HG03457 (cell line): ENCODE results near the gene CRHR2.

Source experiments
- ATAC-seq: cut with Tn5 transposase; IDR thresholded peaks from one replicate; pipeline ENCODE4 v1.9.1; 2021; ENCODE audit warnings: moderate number of reproducible peaks; ENCODE audit not compliant: unreplicated experiment

Gene CRHR2

DNA sequence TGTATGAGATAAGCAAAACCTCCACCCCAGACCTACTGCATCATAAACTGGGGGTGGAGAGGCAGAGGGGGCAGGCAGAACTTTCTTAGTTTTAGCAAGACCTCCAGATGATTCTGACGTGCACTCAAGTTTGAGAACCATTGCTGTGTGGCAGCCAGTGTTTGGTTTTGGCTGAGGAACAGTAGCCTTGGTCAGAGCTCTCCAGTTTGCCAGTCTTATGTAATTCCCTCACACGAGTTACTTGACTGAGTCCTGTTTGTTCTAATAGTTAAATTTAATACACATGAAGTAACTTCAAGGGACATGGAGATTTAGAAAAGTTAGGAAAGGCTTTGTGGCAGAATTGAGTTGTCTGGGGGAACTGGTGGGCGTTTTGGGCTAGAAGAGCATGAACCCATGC is 49.0 kb downstream of the CRHR2 start:
- ATAC-seq, result no peak

DNA sequence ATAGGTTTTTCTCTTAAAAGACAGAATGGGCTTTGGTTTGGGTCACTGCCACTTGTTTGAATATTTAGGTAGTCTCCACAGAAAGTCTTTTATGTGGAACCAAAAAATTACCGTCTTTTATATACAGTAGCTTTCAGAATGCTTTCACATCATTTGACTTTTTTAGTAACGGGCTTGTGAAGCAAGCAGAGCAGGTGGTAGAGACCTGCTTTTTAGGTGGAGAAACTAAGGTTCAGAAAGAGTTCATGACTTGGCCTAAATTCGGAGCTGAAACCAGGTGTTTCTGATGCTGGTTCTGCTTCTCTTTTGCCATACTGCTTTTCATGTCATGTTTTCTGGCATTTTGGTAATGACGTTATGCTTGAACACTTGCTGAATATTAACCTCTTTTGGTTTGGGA is 51.3 kb downstream of the CRHR2 start:
- ATAC-seq, result no peak

DNA sequence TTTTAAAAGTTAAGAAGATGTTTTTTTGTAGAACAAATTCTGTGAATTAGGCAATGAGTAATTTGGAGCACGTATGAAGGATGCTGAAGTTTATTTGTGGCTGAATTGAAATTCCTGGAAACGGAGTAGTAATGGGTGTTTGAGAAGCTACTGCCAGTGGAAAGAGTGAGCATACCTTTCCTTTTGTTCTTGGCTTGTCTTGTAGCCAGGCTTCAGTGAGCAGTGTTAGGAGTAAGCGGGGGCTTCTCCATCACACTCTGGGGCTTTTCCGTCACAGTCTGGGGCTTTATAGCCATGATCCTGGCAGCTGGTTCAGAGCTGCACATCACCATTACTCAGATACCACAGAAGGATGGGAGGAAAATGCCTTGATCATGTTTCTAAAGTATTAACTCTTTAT is 55.2 kb downstream of the CRHR2 start:
- no peak for ATAC-seq

DNA sequence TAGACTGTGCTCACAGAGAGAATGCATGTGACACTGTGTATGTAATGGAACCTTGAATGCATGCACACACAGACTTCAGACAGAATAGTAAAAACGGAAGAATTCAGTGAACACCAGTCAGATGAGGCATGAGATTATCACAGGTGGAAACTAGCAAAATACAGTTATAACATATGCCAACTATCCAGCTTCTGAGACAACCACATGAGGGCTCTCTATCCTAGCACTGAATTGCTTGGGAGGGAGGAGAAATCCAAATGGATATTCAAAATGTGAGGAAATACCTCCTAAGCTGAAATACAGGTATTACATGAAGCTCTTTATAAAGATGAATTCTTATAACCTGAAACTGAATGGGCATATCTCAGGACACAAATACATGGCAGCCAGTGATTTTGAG is 57.0 kb downstream of the CRHR2 start:
- no peak for ATAC-seq

DNA sequence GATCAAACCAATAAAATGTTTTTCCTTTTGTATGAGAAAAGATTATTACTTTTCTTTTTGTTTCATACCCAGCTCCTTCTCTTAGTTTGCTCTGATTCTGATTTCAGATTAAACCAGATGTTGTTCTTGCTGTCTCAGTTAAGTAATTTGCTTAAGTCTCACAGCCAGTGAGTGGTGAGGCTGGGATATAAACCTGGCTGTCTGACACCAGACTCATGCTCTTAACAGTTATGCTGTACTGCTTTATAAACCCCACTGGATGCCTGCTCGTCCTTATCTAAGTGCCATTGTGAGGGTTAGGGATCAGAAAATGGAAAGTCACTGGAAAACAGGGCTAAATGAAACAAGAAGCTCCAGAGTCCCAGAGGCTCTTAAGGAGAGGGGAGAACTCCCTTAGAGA is 63.3 kb downstream of the CRHR2 start:
- ATAC-seq, result no peak

DNA sequence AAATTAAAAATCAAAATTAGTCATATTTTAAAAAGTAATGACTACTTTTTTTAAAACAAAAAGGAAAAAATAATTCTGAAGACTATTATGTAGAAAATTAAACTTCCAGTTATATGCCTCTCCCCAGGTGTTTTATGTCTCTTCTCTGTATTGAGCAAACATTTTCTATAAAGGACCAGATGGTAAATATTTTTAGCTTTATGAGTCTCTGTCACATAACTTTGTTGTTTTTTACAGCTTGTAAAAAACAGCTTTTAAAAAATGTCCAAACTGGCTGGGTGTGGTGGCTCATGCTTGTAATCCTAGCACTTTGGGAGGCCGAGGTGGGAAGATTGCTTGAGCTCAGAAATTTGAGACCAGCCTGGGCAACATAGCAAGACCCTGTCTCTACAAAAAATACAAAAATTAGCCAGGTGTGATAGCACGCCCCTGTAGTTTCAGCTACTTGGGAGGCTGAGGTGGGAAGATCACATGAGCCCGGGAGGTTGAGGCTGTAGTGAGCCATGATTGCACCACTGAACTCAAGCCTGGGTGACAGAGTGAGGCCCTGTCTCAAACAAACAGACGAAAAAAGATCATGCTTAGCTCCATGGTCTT is 64.1 kb downstream of the CRHR2 start:
- no peak for ATAC-seq

DNA sequence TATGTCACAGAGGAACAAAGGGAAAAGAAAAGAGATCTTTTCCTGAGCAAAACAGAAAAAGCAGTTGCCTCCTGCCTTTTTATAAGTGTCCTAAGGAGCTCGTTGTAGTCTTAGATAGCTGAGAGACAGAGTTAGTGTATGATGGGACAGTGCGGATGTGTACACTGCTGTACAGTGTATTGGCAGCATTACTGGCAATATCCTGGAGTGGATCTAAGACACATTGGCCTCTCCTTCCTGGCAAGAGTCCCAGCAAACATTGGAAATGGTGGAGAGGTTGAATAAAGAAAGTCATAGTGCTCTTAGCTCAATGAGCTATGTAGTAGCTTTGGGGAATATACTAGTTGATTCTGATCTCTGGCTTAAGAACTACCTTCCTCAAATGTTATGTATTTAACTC is 64.9 kb downstream of the CRHR2 start:
- no peak for ATAC-seq

DNA sequence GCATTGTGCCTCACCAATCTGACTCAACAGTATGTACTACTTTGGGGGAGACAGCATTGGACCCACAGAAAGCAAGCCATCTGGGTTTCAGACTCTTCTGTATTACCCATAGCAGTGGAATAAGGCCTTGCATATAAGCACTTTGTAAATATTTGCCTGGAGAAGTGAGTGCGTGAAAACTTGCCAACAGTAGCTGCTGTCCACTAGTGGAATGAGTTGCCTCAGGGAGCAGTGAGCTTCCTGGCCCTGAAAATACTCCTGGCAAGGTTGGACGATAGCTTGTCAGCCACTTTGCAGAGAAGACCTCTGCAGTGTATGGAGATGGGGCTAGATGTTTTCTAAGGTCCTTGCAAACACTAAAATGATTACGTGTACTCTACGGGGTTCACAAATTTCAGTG is 65.9 kb downstream of the CRHR2 start:
- ATAC-seq, result no peak

DNA sequence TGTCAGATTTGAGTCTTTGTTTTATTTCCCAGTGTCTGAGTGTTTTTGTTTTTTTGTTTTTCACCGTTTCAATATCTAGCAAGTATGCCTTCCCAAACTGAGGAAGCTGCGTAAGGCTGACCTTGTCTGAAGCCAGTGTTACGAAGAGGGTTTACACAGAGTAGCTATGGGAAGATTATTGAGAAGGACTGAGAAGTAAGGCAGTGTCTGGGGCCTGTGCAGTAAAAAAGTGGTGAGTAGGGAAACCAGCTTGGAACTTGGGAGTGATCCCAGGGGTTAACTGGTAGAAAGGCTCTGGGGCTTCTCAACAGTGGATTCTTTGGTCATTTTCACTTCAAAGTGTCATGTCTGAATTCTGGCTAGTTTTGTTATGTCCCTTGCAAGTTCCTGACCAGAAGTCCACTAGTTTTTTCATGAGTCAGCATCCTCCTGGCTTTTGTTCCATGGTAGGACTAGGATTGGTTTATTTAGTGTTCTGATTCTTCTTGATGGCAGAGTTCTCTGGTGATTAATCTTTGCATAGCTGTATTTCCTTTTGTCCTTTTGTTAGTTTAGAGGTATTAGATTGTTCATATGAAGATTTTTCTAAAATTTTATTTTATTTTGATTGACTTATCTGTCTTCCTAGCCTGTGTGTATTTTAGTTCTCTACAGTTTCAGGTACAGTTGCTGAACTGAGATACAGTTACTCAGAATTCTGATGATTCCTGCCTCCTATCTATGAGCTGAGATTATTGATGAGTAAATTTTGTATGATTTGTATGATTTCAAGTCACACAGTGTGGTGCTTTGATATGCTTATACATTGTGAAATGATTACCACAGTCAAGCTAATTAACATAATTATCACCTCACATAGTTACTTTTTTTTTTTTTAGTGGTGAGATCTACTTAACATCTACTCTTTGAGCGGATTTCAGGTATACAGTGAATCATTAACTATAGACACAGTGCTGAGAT is 68.6 kb downstream of the CRHR2 start:
- ATAC-seq, result no peak

DNA sequence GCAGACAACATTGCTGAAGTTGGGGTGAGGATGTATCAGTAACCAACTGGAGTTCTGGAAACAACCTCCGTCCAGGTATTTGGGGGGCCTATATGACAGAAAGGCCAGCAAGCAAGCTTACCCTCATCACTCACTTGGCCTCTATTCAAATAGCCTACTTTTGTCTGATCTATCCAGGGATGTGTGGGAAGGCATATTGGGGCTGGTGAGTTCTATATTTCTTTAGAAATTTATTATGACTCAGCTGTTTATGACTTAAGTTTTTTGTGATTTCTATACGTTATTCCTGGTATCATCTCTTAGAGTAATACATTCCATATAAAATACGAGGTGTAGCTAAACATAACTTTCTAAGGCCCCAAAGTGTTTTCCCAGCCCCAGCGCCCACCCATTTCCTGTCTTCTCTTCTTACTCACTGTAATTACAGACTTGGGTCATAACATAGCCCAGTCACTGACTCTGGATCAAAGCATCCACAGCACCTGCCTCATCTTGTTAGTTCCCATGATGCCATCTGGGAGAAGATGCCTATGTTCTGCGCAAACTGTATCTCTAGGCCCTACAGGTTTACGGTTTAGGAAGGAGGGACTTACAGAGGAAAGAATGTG is 69.5 kb downstream of the CRHR2 start:
- no peak for ATAC-seq

DNA sequence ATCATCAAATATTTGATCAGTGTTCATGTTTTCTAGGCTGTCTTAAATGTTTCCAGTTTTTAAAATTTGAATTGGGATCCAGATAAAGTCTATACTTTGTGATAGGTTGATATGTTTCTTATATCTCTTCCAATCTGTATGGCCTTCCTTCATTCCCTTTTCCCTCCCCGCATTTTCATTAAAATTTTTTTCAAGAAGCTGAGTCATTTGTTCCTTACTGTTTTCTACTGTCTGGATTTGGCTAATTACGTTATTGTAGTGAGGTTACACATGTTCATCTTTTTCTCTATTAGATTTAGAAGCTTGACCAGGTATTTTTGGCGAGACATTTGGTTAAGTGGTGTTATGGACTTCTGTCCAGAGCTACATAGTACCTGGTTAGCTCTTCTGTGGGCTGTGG is 76.4 kb downstream of the CRHR2 start:
- no peak for ATAC-seq

DNA sequence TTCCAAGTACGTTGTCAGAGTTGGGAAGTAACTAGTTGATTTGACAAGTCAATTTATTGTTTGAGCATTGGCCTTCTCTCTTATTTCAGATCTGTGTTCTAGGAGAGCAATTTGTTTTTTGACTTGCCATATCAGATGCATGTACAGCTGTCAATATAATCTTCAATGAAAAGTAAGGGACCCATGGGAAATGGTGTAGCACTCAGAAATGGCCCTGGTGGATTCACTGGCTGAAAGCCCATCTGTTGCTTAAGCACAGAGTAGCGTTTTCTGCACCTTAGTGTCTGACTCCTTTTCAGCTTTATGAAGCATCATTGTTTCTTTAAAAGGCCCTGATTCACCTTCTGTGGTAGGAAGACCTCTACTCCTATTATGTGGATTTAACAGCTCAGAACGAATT is 77.4 kb downstream of the CRHR2 start:
- ATAC-seq, result no peak
